DMS153 (cell line): ENCODE results near the gene MICAL2.
"Not testable (repeated sequence)": the region's sequence is repeated elsewhere in the genome, so short reads cannot be mapped to it uniquely, and the experiment has no call there.

Experiments
- DNase-seq: peaks from one replicate; lab custom pipeline; 2025; lab: John Stamatoyannopoulos, UW

MICAL2 gene

GRCh38 chr11:12135185-12135584 is 24.8 kb downstream of the MICAL2 start:
- no peak for DNase-seq

DNA sequence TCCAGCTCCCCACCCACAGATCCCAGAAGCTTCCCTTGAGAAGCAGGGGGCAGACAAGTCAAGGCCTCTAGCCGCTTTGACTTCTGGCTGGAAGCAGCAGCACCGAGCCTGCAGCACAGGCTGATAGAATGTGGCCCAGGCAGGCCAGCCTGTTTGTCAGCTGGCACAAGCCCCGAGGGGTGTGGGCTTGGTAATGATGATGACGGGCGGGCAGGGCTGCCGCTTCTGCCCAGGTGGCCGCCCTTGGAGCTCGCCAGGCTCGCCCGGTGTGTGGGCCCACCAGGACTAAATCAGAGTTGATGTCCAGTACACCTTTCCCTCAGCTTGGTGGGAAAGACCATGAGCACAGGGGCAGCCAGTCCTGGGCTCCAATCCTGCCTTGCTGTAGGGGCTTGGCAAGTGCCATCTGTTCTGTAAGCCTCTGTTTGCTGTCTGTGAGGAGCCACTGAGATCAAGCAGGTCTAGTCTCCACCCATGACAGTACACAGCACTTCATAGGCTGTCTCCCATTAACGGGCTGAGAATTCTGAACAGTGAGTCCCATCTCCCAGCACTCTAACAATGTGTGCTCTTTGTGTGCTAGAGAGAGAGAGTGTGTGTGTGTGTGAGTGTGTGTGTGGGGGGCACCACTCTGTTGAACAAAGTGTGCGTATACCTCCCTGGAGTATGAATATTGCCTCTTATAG is 26.8 kb downstream of the MICAL2 start:
- no peak for DNase-seq

DNA sequence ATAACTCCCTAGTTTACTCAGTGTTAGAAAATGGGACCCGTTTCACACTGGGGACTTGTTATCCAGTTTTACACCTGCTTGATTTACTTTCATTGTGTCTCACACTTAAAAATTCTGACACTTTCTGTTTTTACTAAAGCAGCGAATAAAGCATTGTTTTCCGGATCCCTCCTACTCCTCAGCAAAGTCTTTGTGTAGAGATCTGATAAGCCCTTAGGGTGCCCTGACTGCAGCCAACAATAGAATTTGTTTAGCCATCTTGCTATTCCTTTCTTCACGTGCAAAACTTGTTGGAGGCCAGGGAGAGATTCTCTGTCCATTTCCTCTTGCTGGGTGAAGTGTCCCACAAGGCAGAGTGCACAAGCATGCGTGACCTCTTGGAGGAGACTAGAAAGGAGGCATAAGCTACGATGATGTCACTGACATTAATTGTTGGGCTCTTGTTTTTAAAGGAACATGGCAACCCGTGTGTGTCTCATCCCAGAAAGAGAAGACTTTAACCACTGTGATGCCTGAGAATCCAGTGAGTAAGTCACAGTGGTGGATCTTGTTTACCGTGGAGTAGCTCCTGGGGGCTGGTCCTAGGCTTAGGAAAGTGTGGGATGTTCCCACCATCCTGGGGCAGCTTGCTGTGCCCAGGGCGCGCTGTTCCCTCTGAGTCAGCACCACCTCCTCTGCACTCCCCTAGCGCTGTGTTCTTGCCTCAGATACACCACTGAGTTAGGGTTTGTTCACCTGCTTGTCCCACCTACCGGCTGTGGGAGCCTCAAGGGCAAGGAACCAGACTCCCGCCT is 27.7 kb downstream of the MICAL2 start:
- no peak for DNase-seq

- DNase-seq: no peak
These were observed 28.9 kb downstream of the MICAL2 start for GRCh38 chr11:12139144-12139881.

DNA sequence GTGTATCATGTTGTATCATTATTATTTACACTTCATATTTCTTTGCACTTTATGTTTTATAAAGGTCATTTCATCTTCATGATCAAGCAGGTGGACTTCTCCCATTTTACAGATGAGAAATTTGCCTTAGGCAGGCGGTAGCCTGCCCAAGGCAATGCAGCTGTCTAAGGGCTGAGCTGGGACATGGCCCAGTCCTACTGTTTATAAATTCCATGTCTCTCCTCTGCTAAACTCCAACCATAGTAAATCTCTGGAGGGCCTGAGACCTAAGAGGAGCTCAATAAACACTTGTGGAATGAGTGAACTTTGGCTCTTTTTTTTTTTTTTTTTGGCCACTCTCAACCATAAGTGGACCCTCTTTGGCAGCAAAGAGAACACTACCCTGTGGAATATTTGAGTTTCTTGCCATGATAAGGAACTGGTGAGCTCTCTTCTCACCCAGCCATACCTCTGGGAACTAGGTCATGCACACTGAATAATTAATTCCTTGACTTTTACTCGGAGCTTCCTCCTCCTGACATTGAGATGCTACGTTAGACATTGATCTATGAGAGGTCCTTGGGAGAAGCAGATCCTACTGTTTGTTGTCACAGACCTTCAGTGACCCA is 29.9 kb downstream of the MICAL2 start:
- DNase-seq: no peak

- no peak for DNase-seq
These were observed 30.9 kb downstream of the MICAL2 start for GRCh38 chr11:12141283-12141682.

- no peak for DNase-seq
These were observed 31.8 kb downstream of the MICAL2 start for GRCh38 chr11:12142176-12142575.

- no peak for DNase-seq
These were observed 32.5 kb downstream of the MICAL2 start for GRCh38 chr11:12142909-12143308.

GRCh38 chr11:12143461-12144258 is 33.3 kb downstream of the MICAL2 start:
- no peak for DNase-seq

GRCh38 chr11:12144330-12145174 is 34.2 kb downstream of the MICAL2 start:
- DNase-seq: no peak

DNA sequence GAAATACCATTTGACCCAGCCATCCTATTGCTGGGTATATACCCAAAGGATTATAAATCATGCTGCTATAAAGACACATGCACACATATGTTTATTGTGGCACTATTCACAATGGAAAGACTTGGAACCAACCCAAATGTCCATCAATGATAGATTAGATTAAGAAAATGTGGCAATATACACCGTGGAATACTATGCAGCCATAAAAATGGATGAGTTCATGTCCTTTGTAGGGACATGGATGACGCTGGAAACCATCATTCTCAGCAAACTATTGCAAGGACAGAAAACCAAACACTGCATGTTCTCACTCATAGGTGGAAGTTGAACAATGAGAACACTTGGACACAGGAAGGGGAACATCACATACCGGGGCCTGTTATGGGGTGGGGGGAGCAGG is 36.3 kb downstream of the MICAL2 start:
- DNase-seq: not testable (repeated sequence)

- DNase-seq: no peak
These were observed 37.4 kb downstream of the MICAL2 start for GRCh38 chr11:12147827-12148226.

DNA sequence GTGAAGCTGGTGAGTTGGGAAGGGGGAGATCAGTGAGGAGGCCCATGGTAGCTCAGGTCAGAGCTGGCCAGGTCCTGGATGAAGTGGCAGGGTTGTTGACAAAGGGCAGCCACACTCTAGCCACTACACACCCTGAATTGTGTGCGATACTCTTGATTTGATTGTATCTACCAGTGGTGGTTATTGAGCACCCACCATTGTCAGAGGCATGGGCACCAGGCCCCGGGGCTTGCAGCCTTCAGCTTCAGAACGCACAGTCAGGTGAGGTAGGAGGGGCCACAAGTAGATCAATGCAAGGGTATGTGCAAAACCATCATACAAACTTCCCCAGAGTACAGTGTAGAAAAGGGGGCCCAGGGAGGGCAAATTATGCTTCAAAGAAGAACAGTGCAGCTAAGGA is 38.1 kb downstream of the MICAL2 start:
- no peak for DNase-seq

GRCh38 chr11:12148882-12149281 is 38.5 kb downstream of the MICAL2 start:
- DNase-seq: no peak

DNA sequence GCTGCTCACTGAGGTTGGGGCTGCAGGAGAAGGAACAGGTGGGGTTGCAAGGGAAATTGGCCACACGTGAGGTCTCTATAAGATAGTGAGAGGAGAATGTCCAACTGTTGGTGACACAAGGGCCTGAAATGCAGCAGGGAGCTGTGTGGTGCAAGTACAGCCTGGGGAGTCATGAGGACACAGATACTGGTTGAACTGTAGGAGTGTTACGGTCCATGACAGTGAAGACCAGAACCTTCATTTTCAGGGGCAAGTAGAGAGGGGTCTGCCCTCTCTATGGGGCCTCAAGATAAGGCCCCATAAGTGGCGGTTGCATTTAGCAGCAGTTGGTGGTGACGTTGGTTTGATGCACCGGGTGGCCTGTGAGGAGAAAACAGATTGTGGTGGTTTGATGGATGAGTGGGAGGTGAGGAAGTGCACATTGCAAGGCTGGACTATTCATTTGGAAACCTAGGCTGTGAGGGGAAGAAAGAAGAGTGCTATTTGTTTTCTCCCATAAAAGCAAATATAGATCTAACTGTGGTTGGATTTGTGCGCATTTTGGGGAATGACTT is 39.4 kb downstream of the MICAL2 start:
- DNase-seq: no peak

GRCh38 chr11:12150831-12151382 is 40.5 kb downstream of the MICAL2 start:
- no peak for DNase-seq

GRCh38 chr11:12152321-12152720 is 41.9 kb downstream of the MICAL2 start:
- no peak for DNase-seq

GRCh38 chr11:12154871-12155668 is 44.7 kb downstream of the MICAL2 start:
- no peak for DNase-seq

DNA sequence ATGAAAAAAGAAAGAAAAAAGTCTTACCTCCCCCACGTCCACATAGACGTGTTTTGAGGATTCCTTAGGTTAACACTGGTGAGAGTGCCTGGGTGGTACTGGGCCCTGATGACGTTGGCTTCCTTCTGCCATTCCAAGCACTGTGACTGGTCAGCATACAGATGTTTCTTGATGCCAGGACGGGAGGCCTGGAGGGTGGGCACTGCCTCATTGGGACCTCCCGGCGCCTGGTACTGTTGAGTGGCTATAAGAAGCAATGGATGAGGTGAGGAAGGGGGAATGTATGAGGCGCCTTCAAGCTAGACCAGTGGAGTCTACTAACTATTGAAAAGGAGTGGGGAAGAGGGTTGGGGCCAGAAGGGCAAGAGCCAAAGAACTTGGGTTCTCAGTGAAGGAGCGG is 45.3 kb downstream of the MICAL2 start:
- DNase-seq: no peak
